ENCODE data around the gene UBE2K. TPM values are rescaled to one million over a fixed set of nuclear protein-coding genes. Genes with fewer than 3 reads are reported as not detected.
"Not testable (repeated sequence)": the region's sequence is repeated elsewhere in the genome, so short reads cannot be mapped to it uniquely, and the experiment has no call there.

The UBE2K gene
- total RNA-seq, 1 experiment from 2014 or later = 151 TPM

DNA sequence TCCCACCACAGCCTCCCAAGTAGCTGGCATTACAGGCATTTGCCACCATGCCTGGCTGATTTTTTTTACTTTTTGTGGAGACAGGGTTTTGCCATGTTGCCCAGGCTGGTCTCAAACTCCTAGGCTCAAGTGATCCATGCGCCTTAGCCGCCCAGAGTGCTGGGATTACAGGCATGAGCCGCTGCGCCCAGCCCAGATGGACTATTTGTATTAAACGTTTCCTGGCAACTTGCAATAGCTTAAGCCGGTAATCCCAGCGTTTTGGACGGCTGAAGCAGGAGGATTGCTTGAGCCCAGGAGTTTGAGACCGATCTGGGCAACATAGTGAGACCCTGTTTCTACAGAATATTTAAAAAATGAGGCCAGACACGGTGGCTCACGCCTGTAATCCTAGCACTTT, 18.4 kb downstream of the UBE2K start:
- Histone ChIP-seq H4K20me1 (ENCODE audit: control insufficient read depth, insufficient read depth, insufficient read length) (no peaks in the 10 kb centered on the region), H3K79me2 (ENCODE audit: insufficient read depth, low read length) (peaks cover 43% of the 10 kb centered on the region; the same call in 1 of the 2 replicates)
- peaks cover 14 to 39% (median 38%) of the 10 kb centered on the region in 3 experiments for H3K36me3 Mint-ChIP-seq (ENCODE audit: insufficient read depth in 1 of 3, low read depth in 3 of 3)

DNA sequence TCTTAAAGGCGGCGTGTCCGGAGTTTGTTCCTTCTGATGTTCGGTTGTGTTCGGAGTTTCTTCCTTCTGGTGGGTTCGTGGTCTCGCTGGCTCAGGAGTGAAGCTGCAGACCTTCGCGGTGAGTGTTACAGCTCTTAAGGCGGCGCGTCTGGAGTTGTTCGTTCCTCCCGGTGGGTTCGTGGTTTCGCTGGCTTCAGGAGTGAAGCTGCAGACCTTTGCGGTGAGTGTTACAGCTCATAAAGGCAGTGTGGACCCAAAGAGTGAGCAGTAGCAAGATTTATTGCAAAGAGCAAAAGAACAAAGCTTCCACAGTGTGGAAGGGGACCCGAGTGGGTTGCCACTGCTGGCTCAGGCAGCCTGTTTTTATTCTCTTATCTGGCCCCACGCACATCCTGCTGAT, 19.8 kb downstream of the UBE2K start:
- not testable (repeated sequence) for H3K9me3 Mint-ChIP-seq; H3K27me3 Mint-ChIP-seq (ENCODE audit: low read depth)
- peaks cover 14 to 38% (median 33%) of the 10 kb centered on the region in 3 experiments for H3K36me3 Mint-ChIP-seq (ENCODE audit: insufficient read depth in 1 of 3, low read depth in 3 of 3)

More for the DNA sequence above, 18.4 kb downstream of the UBE2K start:
- Histone ChIP-seq H2BK5ac (ENCODE audit: insufficient read length, low read length) (no peak overlapping the region), H3K27me3 (ENCODE audit: insufficient read depth, low read length) (no peaks in the 10 kb centered on the region), H4K91ac (ENCODE audit: insufficient read length, low read depth, low read length) (no peak overlapping the region), H2BK120ac (ENCODE audit: low read depth, low read length, poor library complexity, severe bottlenecking) (no peak overlapping the region), H3K14ac (ENCODE audit: insufficient read depth, low read length) (no peak overlapping the region; the same call in 1 of the 2 replicates), H4K8ac (replicated peaks; ENCODE audit: insufficient read length, low read depth, low read length) (no peak overlapping the region), H3K23ac (ENCODE audit: insufficient read length, low read depth, low read length) (no peak overlapping the region), H2AK5ac (ENCODE audit: insufficient read length, low read length) (no peak overlapping the region), H2BK20ac (ENCODE audit: low read depth, low read length, poor library complexity, severe bottlenecking) (no peak overlapping the region), H3K4ac (ENCODE audit: low read depth, low read length) (no peak overlapping the region), H3K79me1 (ENCODE audit: insufficient read depth, low read depth, low read length, poor library complexity, severe bottlenecking) (peaks cover 10% of the 10 kb centered on the region), H4K5ac (ENCODE audit: insufficient read length, low read depth, low read length) (no peak overlapping the region), H3K23me2 (ENCODE audit: insufficient read length, low read depth, low read length, poor library complexity, severe bottlenecking) (no peaks in the 10 kb centered on the region), H3K56ac (ENCODE audit: insufficient read length, low read depth, low read length) (no peak overlapping the region), H3K9me3 (ENCODE audit: control insufficient read depth, low read depth, low read length) (no peaks in the 10 kb centered on the region), H2AFZ (ENCODE audit: low read length) (no peak overlapping the region), H3T11ph (ENCODE audit: low read length) (no peak overlapping the region), H3K4me2 (ENCODE audit: insufficient read depth, insufficient read length, low read length) (no peak overlapping the region), H3K18ac (ENCODE audit: insufficient read length, low read depth, low read length) (no peak overlapping the region), H2BK12ac (ENCODE audit: insufficient read length, low read depth, low read length) (no peak overlapping the region), H3K27ac (ENCODE audit: insufficient read length, low read depth, low read length) (no peak overlapping the region), H2BK15ac (ENCODE audit: low read depth, low read length) (no peak overlapping the region), H3K4me1 (ENCODE audit: insufficient read depth, low read length) (no peaks in the 10 kb centered on the region), H3K9ac (ENCODE audit: extremely low read depth, insufficient read length, low read length) (no peak overlapping the region)
- Mint-ChIP-seq H3K27ac (no peak overlapping the region; a peak in 1 of 7 replicates), H3K27me3 (ENCODE audit: low read depth) (no peaks in the 10 kb centered on the region), H3K9me3 (no peaks in the 10 kb centered on the region), H3K4me3 (no peak overlapping the region), H3K4me1 (peaks cover 10 to 14% of the 10 kb centered on the region in 2 experiments; a peak in 3 of 4 replicates)
- TF ChIP-seq, protein P1, sequence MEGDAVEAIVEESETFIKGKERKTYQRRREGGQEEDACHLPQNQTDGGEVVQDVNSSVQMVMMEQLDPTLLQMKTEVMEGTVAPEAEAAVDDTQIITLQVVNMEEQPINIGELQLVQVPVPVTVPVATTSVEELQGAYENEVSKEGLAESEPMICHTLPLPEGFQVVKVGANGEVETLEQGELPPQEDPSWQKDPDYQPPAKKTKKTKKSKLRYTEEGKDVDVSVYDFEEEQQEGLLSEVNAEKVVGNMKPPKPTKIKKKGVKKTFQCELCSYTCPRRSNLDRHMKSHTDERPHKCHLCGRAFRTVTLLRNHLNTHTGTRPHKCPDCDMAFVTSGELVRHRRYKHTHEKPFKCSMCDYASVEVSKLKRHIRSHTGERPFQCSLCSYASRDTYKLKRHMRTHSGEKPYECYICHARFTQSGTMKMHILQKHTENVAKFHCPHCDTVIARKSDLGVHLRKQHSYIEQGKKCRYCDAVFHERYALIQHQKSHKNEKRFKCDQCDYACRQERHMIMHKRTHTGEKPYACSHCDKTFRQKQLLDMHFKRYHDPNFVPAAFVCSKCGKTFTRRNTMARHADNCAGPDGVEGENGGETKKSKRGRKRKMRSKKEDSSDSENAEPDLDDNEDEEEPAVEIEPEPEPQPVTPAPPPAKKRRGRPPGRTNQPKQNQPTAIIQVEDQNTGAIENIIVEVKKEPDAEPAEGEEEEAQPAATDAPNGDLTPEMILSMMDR (conservative IDR thresholded peaks at IDR 0.05) = no peak
- no CpG with 5 or more reads among the region's 11 CpGs for WGBS (ENCODE audit: extremely low coverage, insufficient read length, low lambda C conversion rate)
- no peak for DNase-seq

More for the DNA sequence above, 19.8 kb downstream of the UBE2K start:
- not testable (repeated sequence) for H2BK12ac ChIP-seq (ENCODE audit: insufficient read length, low read depth, low read length); H2AFZ ChIP-seq (ENCODE audit: low read length); H3T11ph ChIP-seq (ENCODE audit: low read length); H4K5ac ChIP-seq (ENCODE audit: insufficient read length, low read depth, low read length); H3K23me2 ChIP-seq (ENCODE audit: insufficient read length, low read depth, low read length, poor library complexity, severe bottlenecking); H3K9me3 ChIP-seq (ENCODE audit: control insufficient read depth, low read depth, low read length); H2BK20ac ChIP-seq (ENCODE audit: low read depth, low read length, poor library complexity, severe bottlenecking); H3K9ac ChIP-seq (ENCODE audit: extremely low read depth, insufficient read length, low read length); H2BK120ac ChIP-seq (ENCODE audit: low read depth, low read length, poor library complexity, severe bottlenecking); H3K56ac ChIP-seq (ENCODE audit: insufficient read length, low read depth, low read length); H4K20me1 ChIP-seq (ENCODE audit: control insufficient read depth, insufficient read depth, insufficient read length); H3K4me3 Mint-ChIP-seq; H2AK5ac ChIP-seq (ENCODE audit: insufficient read length, low read length); H3K4ac ChIP-seq (ENCODE audit: low read depth, low read length); H2BK5ac ChIP-seq (ENCODE audit: insufficient read length, low read length); H3K4me1 ChIP-seq (ENCODE audit: insufficient read depth, low read length); H3K23ac ChIP-seq (ENCODE audit: insufficient read length, low read depth, low read length); H2BK15ac ChIP-seq (ENCODE audit: low read depth, low read length); H3K18ac ChIP-seq (ENCODE audit: insufficient read length, low read depth, low read length); DNase-seq; H3K27ac ChIP-seq (ENCODE audit: insufficient read length, low read depth, low read length); H4K8ac ChIP-seq (replicated peaks; ENCODE audit: insufficient read length, low read depth, low read length); H3K27me3 ChIP-seq (ENCODE audit: insufficient read depth, low read length); H3K4me2 ChIP-seq (ENCODE audit: insufficient read depth, insufficient read length, low read length); H3K14ac ChIP-seq (ENCODE audit: insufficient read depth, low read length); H4K91ac ChIP-seq (ENCODE audit: insufficient read length, low read depth, low read length)
- H3K79me1 ChIP-seq (ENCODE audit: insufficient read depth, low read depth, low read length, poor library complexity, severe bottlenecking) = peaks cover 11% of the 10 kb centered on the region
- no CpG with 5 or more reads among the region's 19 CpGs for WGBS (ENCODE audit: extremely low coverage, insufficient read length, low lambda C conversion rate)
- peaks cover 10 to 14% of the 10 kb centered on the region in 2 experiments; a peak in 3 of 4 replicates for H3K4me1 Mint-ChIP-seq
- H3K27ac Mint-ChIP-seq = peak overlapping the region in 2 of 3 experiments; percentile 23 to 88; a peak in 3 of 7 replicates
- peaks cover 39% of the 10 kb centered on the region; the same call in 1 of the 2 replicates for H3K79me2 ChIP-seq (ENCODE audit: insufficient read depth, low read length)

All from H9 (cell line).